Kidney (tissue), 14 donors: ENCODE results near the gene HIGD1A. TPM values are rescaled to one million over a fixed set of nuclear protein-coding genes. Genes with fewer than 3 reads are reported as not detected.

Experiments
- DNase-seq, 5 donors: peaks; one replicate each; pipeline ENCODE4 v3.0.0-alpha.2; 2013 to 2020
- FAIRE-seq: peaks from 2 replicates; lab custom pipeline; 2012; peaks lifted over from hg19 to GRCh38; lab: Jason Lieb, UNC
- H3K27ac ChIP-seq, 2 donors: one replicate each; pipeline ENCODE4 v1.7.0; 2013; ENCODE audit warnings: low read depth in 2 of 2, low read length in 2 of 2, inconsistent platforms in 1 of 2
- H3K27me3 ChIP-seq: one replicate; pipeline ENCODE4 v1.7.1; 2013; ENCODE audit warnings: low read length, inconsistent platforms; ENCODE audit not compliant: control insufficient read depth, insufficient read depth
- H3K36me3 ChIP-seq, 3 donors: one replicate each; pipeline versions ENCODE4 v1.7.0 to v1.7.1; 2013; ENCODE audit warnings: low read length in 3 of 3, control low read depth in 1 of 3, inconsistent platforms in 1 of 3; ENCODE audit not compliant: insufficient read depth in 3 of 3, control insufficient read depth in 2 of 3
- H3K4me1 ChIP-seq, 3 donors: one replicate each; pipeline versions ENCODE4 v1.7.0 to v1.7.1; 2013; ENCODE audit warnings: low read length in 3 of 3, inconsistent platforms in 1 of 3, low read depth in 1 of 3; ENCODE audit not compliant: control insufficient read depth in 2 of 3, insufficient read depth in 2 of 3
- H3K4me3 ChIP-seq, 3 donors: one replicate each; pipeline versions ENCODE4 v1.7.0 to v1.8.1; 2013; ENCODE audit warnings: low read length in 3 of 3, control low read depth in 1 of 3, inconsistent platforms in 1 of 3
- H3K9ac ChIP-seq, 3 donors: one replicate each; pipeline versions ENCODE4 v1.7.0 to v1.7.1; 2013; ENCODE audit warnings: low read length in 3 of 3, control low read depth in 1 of 3, inconsistent platforms in 1 of 3
- H3K9me3 ChIP-seq, 3 donors: one replicate each; pipeline versions ENCODE4 v1.7.0 to v1.7.1; 2013; ENCODE audit warnings: low read length in 3 of 3, control low read depth in 1 of 3, inconsistent platforms in 1 of 3; ENCODE audit not compliant: control insufficient read depth in 2 of 3, insufficient read depth in 1 of 3
- intact Hi-C: fragments of 100-400 bp; cut with DNase I; formaldehyde crosslinking; loops from one replicate; pipeline ENCODE4 v1.11.1; 2022
- polyA plus RNA-seq: library from polyadenylated mRNA; stranded (reverse); fragments of 350-450 nt; fragmentation: Illumina TruSeq; extraction: RNeasy Lipid Tissue Mini Kit (QIAGEN cat#74804); gene quantifications from one replicate; pipeline ENCODE4 v1.2.3, GENCODE V29; 2014; ENCODE audit warnings: low read depth, low replicate concordance; ENCODE audit not compliant: insufficient read depth
- total RNA-seq: library from RNA; stranded (reverse); fragmentation: NEBNext Ultra II Directional; extraction: Animal tissue kit (Norgen Biotek cat#: 25700); gene quantifications from one replicate; pipeline ENCODE4 v1.2.1, GENCODE V29; 2021
- TF ChIP-seq, protein P1 (sequence below): IDR thresholded peaks from 3 replicates; pipeline ENCODE4 v1.5.1; 2012; ENCODE audit warnings: mild to moderate bottlenecking, moderate library complexity, borderline replicate concordance; ENCODE audit not compliant: insufficient read depth; ENCODE audit errors: extremely low read depth
- donor health status: control.
- donor health status: control.
- donor health status: control.
- donor health status: control.
- donor health status: control.
- donor health status: DM: yes; HTN: yes; CAD: no.
- donor health status: Normal renal cell carcinoma (clear cell type).

Gene HIGD1A
- total and polyA plus RNA-seq, 2 donors from 2014 or later: 207 to 283 TPM

DNA sequence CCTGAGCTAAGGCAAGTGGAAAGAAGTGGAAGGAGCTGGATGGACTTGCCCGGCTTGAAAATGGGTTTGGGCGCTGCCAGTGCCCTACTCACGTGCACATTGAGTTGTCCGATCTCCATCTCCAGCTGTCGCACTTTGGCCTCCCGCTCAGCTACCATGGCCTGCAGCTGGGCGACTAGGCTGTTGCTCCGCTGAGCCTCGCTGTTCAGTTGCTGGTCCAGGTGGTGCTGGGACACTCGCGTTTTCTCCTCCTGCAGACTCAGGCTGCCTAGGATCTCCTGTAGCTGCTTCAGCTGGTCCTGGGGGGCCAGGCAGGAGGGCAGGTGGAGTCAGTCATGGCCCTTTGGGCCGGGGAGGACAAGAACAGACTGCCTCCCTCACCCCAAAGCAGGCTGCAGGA lies 68.7 kb downstream of the HIGD1A start:
- TF ChIP-seq, protein P1, sequence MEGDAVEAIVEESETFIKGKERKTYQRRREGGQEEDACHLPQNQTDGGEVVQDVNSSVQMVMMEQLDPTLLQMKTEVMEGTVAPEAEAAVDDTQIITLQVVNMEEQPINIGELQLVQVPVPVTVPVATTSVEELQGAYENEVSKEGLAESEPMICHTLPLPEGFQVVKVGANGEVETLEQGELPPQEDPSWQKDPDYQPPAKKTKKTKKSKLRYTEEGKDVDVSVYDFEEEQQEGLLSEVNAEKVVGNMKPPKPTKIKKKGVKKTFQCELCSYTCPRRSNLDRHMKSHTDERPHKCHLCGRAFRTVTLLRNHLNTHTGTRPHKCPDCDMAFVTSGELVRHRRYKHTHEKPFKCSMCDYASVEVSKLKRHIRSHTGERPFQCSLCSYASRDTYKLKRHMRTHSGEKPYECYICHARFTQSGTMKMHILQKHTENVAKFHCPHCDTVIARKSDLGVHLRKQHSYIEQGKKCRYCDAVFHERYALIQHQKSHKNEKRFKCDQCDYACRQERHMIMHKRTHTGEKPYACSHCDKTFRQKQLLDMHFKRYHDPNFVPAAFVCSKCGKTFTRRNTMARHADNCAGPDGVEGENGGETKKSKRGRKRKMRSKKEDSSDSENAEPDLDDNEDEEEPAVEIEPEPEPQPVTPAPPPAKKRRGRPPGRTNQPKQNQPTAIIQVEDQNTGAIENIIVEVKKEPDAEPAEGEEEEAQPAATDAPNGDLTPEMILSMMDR: no peak
- intact Hi-C loops: no loop called here
- no peaks in the 10 kb centered on the region for H3K4me1 ChIP-seq
- no peaks in the 10 kb centered on the region for H3K27me3 ChIP-seq
- DNase-seq: no peak
- H3K36me3 ChIP-seq: no peaks in the 10 kb centered on the region
- H3K27ac ChIP-seq: no peak overlapping the region
- H3K4me3 ChIP-seq: no peak overlapping the region
- H3K9me3 ChIP-seq: no peaks in the 10 kb centered on the region
- H3K9ac ChIP-seq: no peak overlapping the region
- FAIRE-seq: no peak

DNA sequence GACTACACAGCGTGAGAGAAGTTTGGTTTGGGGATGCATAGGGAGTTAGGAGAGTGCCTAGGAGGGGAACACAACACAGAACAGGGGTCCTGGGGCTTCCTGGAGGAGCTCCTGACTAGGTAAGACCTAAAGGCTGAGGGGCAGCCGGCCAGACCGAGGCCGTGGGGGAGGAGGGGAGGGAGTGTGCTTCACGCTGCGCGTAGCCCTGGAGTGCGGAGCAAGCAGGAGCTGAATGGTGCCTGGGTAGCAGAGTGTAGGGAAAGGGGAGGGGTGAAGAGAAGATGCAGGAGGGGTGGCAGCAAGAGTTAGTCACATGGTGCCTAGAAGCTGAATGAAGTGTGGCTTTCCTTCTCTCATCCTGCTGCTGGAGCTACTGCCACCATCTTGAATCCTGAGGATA lies 69.3 kb downstream of the HIGD1A start:
- intact Hi-C loops: no loop called here
- TF ChIP-seq, protein P1: no peak
- Histone ChIP-seq H3K9me3 (no peaks in the 10 kb centered on the region), H3K27me3 (no peaks in the 10 kb centered on the region), H3K27ac (no peak overlapping the region), H3K9ac (no peak overlapping the region), H3K36me3 (no peaks in the 10 kb centered on the region), H3K4me3 (no peak overlapping the region), H3K4me1 (no peaks in the 10 kb centered on the region)
- peak in 1 of 5 donors; percentile 29 for DNase-seq
- FAIRE-seq: no peak

DNA sequence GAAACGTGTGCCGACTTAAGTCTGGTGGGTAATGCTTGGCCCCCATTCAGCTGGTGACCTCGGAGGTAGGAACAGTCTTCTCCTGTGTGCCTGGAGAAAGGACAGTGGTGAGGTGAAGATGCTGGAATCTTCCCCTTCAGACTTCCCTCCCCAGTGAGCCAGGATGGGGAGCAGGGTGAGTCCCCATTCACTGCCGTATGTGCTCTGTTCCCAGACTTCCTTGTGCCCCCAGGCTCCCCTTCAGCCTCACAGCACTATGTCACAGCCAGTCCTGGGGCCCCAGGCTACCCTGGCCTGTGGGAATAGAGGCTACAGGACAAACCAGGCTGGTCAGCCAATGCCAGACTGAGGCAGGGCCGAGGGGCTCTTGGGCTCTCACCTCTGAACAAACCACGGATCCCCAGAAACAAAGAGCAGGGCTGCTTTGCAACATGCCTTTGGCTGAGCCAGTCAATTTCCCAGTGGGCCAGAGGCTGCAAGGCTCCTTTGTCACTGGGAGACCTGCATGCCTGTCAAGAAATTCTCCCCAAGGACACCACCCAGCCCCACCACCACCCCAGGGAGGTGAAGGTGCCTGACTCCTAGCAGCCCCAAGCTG lies 69.9 kb downstream of the HIGD1A start:
- Histone ChIP-seq H3K4me1 (no peaks in the 10 kb centered on the region), H3K4me3 (no peak overlapping the region), H3K36me3 (no peaks in the 10 kb centered on the region), H3K9me3 (no peaks in the 10 kb centered on the region), H3K9ac (no peak overlapping the region), H3K27ac (no peak overlapping the region), H3K27me3 (no peaks in the 10 kb centered on the region)
- TF ChIP-seq, protein P1: no peak
- FAIRE-seq (no peak), DNase-seq (no peak)
- intact Hi-C loops: no loop called here
